ENCODE results near the gene C11orf86. TPM values are rescaled to one million over a fixed set of nuclear protein-coding genes. Genes with fewer than 3 reads are reported as not detected.

Gene C11orf86
- total RNA-seq, 2 experiments from 2014 or later = not detected

GRCh38 chr11:66966351-66966750 is 8.8 kb upstream of the C11orf86 start:
- no TSS peak for BruUV-seq (replicated peaks)
- H3K4me3 ChIP-seq (ENCODE audit: low read depth, low read length, poor library complexity, severe bottlenecking) = no peak overlapping the region
- no peak overlapping the region for H2AFZ ChIP-seq (ENCODE audit: low read length)
- no peak for DNase-seq (ENCODE audit: low spot score)
- no peak overlapping the region for H3K27ac ChIP-seq (ENCODE audit: low read depth, low read length, poor library complexity, severe bottlenecking)
- no peaks in the 10 kb centered on the region for H3K36me3 ChIP-seq (ENCODE audit: insufficient read depth, low read length)
- H3K9me2 ChIP-seq (ENCODE audit: insufficient read depth, low read length) = no peaks in the 10 kb centered on the region
- POLR2A ChIA-PET = no interaction called here
- H4K20me1 ChIP-seq (ENCODE audit: insufficient read depth, low read length) = no peaks in the 10 kb centered on the region
- no peak overlapping the region for H3K4me2 ChIP-seq (ENCODE audit: low read length)
- intact Hi-C loops (cut with micrococcal nuclease; ENCODE audit: unreplicated experiment) = no loop called here
- CTCF ChIA-PET (ENCODE audit: unreplicated experiment) = no interaction called here
- no peak for TF ChIP-seq EZH2phosphoT487 (IDR thresholded peaks at IDR 0.05; ENCODE audit: borderline replicate concordance, low read depth, low read length)
- TF ChIP-seq CTCF (conservative IDR thresholded peaks at IDR 0.05; ENCODE audit: low read length) = no peak
- H3K79me2 ChIP-seq (ENCODE audit: insufficient read depth, low read depth, low read length) = no peaks in the 10 kb centered on the region
- H3K4me1 ChIP-seq (ENCODE audit: insufficient read depth, low read length, poor library complexity, severe bottlenecking) = no peaks in the 10 kb centered on the region
- no peaks in the 10 kb centered on the region for H3K9me3 ChIP-seq (ENCODE audit: low read length)

GRCh38 chr11:66967670-66968425 is 7.3 kb upstream of the C11orf86 start:
- POLR2A ChIA-PET = interaction anchor here (0.6 kb wide), 1 partner anchor 556 kb away, joined by 4 read pairs; no protein-coding TSS in a partner anchor
- intact Hi-C loops (cut with micrococcal nuclease; ENCODE audit: unreplicated experiment) = no loop called here

More at GRCh38 chr11:66967670-66968425, 7.3 kb upstream of the C11orf86 start:
- no peaks in the 10 kb centered on the region for H4K20me1 ChIP-seq (ENCODE audit: insufficient read depth, low read length)
- TF ChIP-seq CTCF (conservative IDR thresholded peaks at IDR 0.05; ENCODE audit: low read length) (no peak), EZH2phosphoT487 (IDR thresholded peaks at IDR 0.05; ENCODE audit: borderline replicate concordance, low read depth, low read length) (no peak)
- no peaks in the 10 kb centered on the region for H3K79me2 ChIP-seq (ENCODE audit: insufficient read depth, low read depth, low read length)
- H3K4me1 ChIP-seq (ENCODE audit: insufficient read depth, low read length, poor library complexity, severe bottlenecking) = no peaks in the 10 kb centered on the region
- DNase-seq (ENCODE audit: low spot score) = no peak
- no peaks in the 10 kb centered on the region for H3K9me2 ChIP-seq (ENCODE audit: insufficient read depth, low read length)
- no TSS peak for BruUV-seq (replicated peaks)
- no peaks in the 10 kb centered on the region for H3K9me3 ChIP-seq (ENCODE audit: low read length)
- H3K4me2 ChIP-seq (ENCODE audit: low read length) = no peak overlapping the region
- no peak overlapping the region for H3K27ac ChIP-seq (ENCODE audit: low read depth, low read length, poor library complexity, severe bottlenecking)
- H3K36me3 ChIP-seq (ENCODE audit: insufficient read depth, low read length) = no peaks in the 10 kb centered on the region
- CTCF ChIA-PET (ENCODE audit: unreplicated experiment) = no interaction called here
- H3K4me3 ChIP-seq (ENCODE audit: low read depth, low read length, poor library complexity, severe bottlenecking) = no peak overlapping the region
- no peak overlapping the region for H2AFZ ChIP-seq (ENCODE audit: low read length)

Data from OCI-LY7 (cell line).